Upper lobe of right lung (tissue), 1 donor: ENCODE measurements around the gene TOM1L2. TPM values are rescaled to one million over a fixed set of nuclear protein-coding genes. Genes with fewer than 3 reads are reported as not detected.

Experiments
- ATAC-seq: fragments of 200-7000 bp; cut with Tn5 transposase; one replicate; pipeline ENCODE4 v1.9.1; 2020; ENCODE audit warnings: mild to moderate bottlenecking, moderate library complexity
- DNase-seq: peaks from one replicate; pipeline ENCODE4 v3.0.0-alpha.2; 2020
- H3K27ac ChIP-seq: fragments of 200-600 bp; one replicate; pipeline ENCODE4 v1.8.0; 2022
- H3K27me3 ChIP-seq: fragments of 200-600 bp; one replicate; pipeline ENCODE4 v1.8.0; 2022; ENCODE audit warnings: mild to moderate bottlenecking
- H3K36me3 ChIP-seq: fragments of 200-600 bp; one replicate; pipeline ENCODE4 v1.8.0; 2022
- H3K4me1 ChIP-seq: fragments of 200-600 bp; one replicate; pipeline ENCODE4 v1.8.0; 2022
- H3K4me3 ChIP-seq: fragments of 200-600 bp; one replicate; pipeline ENCODE4 v1.8.0; 2022; ENCODE audit warnings: mild to moderate bottlenecking
- H3K9me3 ChIP-seq: fragments of 200-600 bp; one replicate; pipeline ENCODE4 v1.8.0; 2022
- intact Hi-C: fragments of 100-400 bp; cut with DNase I; formaldehyde crosslinking; loops from one replicate; pipeline ENCODE4 v1.11.0; 2022
- total RNA-seq: library from RNA; stranded (reverse); fragmentation: NEBNext Ultra II Directional; extraction: Animal tissue kit (Norgen Biotek cat#: 25700); gene quantifications from one replicate; pipeline ENCODE4 v1.2.1, GENCODE V29; 2021
- TF ChIP-seq, protein P1 (sequence below): fragments of 200-600 bp; IDR thresholded peaks from one replicate; pipeline ENCODE4 v1.8.0; 2022; ENCODE audit warnings: antibody characterized with exemption
- donor health status: DM: no; HTN: yes; CAD: no; lungs with severe emphysema.

TOM1L2 gene
- total RNA-seq, 1 donor from 2014 or later: 76.7 TPM

DNA sequence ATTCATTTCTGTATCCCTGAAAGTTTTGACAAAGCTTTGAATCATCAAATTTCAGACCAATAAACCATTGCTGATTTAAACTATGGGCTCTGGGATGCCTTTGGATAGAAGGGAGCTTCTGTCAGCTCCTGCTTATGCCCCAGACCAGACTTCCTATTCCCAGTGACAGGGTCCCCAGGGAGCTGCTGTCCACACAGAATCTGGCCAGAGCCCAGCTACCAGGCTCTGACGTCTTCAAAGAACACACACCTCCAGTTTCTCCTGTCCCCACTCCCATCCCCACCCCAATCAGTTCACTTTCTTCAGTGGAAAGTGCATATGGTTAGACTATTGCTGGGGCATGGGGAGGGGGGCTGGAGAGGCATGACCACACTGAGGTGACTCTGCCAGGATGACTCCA is 83.8 kb downstream of the TOM1L2 start:
- Histone ChIP-seq H3K9me3 (no peaks in the 10 kb centered on the region), H3K36me3 (peaks cover 33% of the 10 kb centered on the region), H3K27ac (no peak overlapping the region), H3K4me3 (no peak overlapping the region), H3K4me1 (peaks cover 6% of the 10 kb centered on the region), H3K27me3 (no peaks in the 10 kb centered on the region)
- TF ChIP-seq, protein P1, sequence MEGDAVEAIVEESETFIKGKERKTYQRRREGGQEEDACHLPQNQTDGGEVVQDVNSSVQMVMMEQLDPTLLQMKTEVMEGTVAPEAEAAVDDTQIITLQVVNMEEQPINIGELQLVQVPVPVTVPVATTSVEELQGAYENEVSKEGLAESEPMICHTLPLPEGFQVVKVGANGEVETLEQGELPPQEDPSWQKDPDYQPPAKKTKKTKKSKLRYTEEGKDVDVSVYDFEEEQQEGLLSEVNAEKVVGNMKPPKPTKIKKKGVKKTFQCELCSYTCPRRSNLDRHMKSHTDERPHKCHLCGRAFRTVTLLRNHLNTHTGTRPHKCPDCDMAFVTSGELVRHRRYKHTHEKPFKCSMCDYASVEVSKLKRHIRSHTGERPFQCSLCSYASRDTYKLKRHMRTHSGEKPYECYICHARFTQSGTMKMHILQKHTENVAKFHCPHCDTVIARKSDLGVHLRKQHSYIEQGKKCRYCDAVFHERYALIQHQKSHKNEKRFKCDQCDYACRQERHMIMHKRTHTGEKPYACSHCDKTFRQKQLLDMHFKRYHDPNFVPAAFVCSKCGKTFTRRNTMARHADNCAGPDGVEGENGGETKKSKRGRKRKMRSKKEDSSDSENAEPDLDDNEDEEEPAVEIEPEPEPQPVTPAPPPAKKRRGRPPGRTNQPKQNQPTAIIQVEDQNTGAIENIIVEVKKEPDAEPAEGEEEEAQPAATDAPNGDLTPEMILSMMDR: no peak
- no peak for ATAC-seq
- intact Hi-C loops: no loop called here
- DNase-seq: no peak

- intact Hi-C loops: no loop called here
- ATAC-seq (no peak), DNase-seq (no peak)
- Histone ChIP-seq H3K4me3 (no peak overlapping the region), H3K27me3 (no peaks in the 10 kb centered on the region), H3K9me3 (no peaks in the 10 kb centered on the region), H3K4me1 (peaks cover 6% of the 10 kb centered on the region), H3K27ac (no peak overlapping the region), H3K36me3 (peaks cover 33% of the 10 kb centered on the region)
- TF ChIP-seq, protein P1: no peak
Observed at GRCh38 chr17:17887752-17888304, 84.4 kb downstream of the TOM1L2 start.

GRCh38 chr17:17886726-17887125 is 85.5 kb downstream of the TOM1L2 start:
- TF ChIP-seq, protein P1: no peak
- no peaks in the 10 kb centered on the region for H3K9me3 ChIP-seq
- H3K27ac ChIP-seq: no peak overlapping the region
- no peak for ATAC-seq
- no peaks in the 10 kb centered on the region for H3K27me3 ChIP-seq
- intact Hi-C loops: no loop called here
- peaks cover 6% of the 10 kb centered on the region for H3K4me1 ChIP-seq
- H3K4me3 ChIP-seq: no peak overlapping the region
- H3K36me3 ChIP-seq: peaks cover 38% of the 10 kb centered on the region
- DNase-seq: no peak

- peaks cover 5% of the 10 kb centered on the region for H3K4me1 ChIP-seq
- intact Hi-C loops: no loop called here
- no peak for ATAC-seq
Observed at GRCh38 chr17:17886226-17886625, 86.0 kb downstream of the TOM1L2 start.

GRCh38 chr17:17884391-17885357 is 87.5 kb downstream of the TOM1L2 start:
- TF ChIP-seq, protein P1: no peak
- intact Hi-C loops: no loop called here
- Histone ChIP-seq H3K4me3 (no peak overlapping the region), H3K4me1 (peaks cover 8% of the 10 kb centered on the region), H3K27me3 (no peaks in the 10 kb centered on the region), H3K9me3 (no peaks in the 10 kb centered on the region), H3K27ac (no peak overlapping the region), H3K36me3 (peaks cover 39% of the 10 kb centered on the region)
- no peak for ATAC-seq
- no peak for DNase-seq

More at GRCh38 chr17:17886226-17886625, 86.0 kb downstream of the TOM1L2 start:
- TF ChIP-seq, protein P1: no peak
- no peak overlapping the region for H3K27ac ChIP-seq
- H3K4me3 ChIP-seq: no peak overlapping the region
- H3K36me3 ChIP-seq: peaks cover 43% of the 10 kb centered on the region
- no peak for DNase-seq
- no peaks in the 10 kb centered on the region for H3K27me3 ChIP-seq
- no peaks in the 10 kb centered on the region for H3K9me3 ChIP-seq
